Activated CD4-positive, alpha-beta T cell treated with anti-CD3 and anti-CD28 coated beads for 24 hours (primary cell): ENCODE measurements around the gene OSBPL8.
"Not testable (repeated sequence)": the region's sequence is repeated elsewhere in the genome, so short reads cannot be mapped to it uniquely, and the experiment has no call there.

Experiments used
- DNase-seq, 2 donors: peaks; one replicate each; pipeline ENCODE4 v3.0.0-alpha.2; 2020; ENCODE audit warnings: low read depth in 2 of 2

The OSBPL8 gene

DNA sequence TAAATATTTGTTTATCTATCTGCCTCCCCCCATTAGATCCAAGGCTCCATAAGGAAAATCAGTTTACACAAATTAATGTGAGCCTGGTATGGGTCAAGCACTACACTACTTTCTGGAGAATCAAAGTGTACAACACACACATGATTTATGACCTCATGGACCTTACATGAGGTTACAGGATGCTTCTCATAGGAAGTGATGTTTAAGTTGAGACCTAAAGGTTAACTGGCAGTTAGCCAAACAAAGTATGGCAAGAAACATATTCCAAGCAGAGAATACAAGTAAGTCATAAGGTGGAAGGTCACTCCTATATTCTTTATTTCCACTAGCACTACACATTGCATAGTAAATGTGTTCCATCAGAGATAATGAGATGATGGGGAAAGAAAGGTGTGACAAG lies 39.2 kb downstream of the OSBPL8 start:
- no peak for DNase-seq

- no peak for DNase-seq
Measured at GRCh38 chr12:76519538-76519937, 40.0 kb downstream of the OSBPL8 start.

DNA sequence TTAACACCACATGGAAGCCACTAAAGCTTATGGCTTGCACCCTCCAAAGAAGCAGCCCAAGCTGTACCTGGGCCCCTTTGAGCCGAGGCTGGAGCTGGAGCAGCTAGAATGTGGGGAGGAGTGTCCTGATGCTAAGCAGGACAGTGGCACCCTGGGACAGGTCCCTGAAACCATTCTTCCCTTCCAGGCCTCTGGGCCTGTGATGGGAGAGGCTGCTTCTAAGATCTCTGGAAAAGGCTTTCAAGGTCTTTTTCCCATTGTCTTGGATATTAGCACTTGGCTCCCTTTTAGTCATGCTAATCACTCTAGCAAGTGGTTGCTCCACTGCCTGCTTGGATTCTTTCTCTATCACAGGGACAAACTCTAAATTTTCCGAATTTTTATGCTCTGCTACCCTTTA lies 40.9 kb downstream of the OSBPL8 start:
- DNase-seq = no peak

- DNase-seq = no peak
Measured at GRCh38 chr12:76515271-76515670, 44.3 kb downstream of the OSBPL8 start.

GRCh38 chr12:76511116-76511716 lies 48.4 kb downstream of the OSBPL8 start:
- DNase-seq = not testable (repeated sequence)

DNA sequence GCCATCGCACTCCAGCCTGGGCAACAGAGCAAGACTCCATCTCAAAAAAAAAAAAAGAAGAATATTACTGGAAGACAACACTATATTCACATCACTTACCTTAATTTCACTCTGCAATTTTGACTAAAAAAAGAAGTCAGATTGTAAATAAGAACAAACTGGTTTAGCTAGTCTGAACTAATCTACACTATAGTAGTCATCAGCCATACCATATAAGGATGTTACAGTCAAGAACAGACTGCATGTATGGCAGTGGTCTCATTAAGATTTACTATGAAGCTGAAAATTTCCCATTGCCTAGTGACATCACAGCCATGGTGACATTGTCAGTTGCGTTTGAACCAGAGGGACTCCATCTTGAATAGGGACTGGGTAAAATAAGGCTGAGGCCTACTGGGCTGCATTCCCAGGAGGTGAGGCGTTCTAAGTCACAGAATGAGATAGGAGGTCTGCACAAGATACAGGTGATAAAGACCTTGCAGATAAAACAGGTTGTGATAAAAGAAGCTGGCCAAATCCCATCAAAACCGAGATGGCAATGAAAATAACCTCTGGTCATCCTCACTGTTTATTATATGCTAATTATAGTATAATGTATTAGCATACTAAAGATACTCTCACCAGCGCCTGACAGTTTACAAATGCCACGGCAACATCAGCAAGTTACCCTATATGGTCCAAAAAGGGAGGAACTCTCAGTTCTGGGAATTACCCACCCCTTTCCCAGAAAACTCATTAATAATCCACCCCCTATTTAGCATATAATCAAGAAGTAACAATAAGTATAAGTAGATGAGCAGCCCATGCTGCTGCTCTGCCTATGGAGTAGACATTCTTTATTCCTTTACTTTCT lies 51.2 kb downstream of the OSBPL8 start:
- no peak for DNase-seq

DNA sequence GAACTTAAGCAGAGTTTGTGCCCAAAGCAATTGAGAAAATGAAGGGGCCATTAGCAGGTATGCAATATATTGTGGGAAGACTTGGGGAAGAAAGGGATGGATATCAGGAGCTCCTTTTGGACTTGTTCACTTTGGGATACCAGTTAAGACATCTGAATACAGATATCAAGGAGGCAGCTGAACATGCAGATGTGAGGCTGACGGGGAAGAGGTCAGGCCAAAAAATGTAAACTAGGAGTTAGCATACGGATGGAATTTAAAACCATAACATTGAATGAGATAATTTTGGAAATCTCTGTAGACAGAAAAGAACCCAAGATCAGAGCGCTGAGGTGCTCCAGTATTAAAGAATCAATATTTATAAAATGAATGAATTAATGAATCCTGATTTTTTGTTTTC lies 53.4 kb downstream of the OSBPL8 start:
- no peak for DNase-seq

- DNase-seq = no peak
Measured at GRCh38 chr12:76505050-76505449, 54.5 kb downstream of the OSBPL8 start.

DNA sequence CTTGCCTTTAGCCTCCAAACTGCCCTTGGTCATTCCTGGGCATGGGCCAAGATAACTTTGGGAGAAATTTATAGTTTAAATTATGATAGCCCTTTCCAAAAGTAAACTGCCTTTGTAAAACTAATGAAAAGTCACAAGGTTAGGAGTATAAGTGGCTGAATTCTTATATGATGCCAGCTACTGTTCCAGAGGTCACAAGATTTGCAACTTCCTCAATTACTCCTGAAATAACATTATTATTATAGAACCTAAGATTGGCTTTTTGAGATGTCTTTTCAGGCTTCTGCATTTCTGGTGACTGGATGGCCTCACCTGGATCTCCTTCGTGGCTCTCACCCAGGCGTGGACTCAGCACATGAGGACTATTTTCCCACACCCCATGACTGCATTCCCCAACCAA lies 55.0 kb downstream of the OSBPL8 start:
- DNase-seq = no peak

DNA sequence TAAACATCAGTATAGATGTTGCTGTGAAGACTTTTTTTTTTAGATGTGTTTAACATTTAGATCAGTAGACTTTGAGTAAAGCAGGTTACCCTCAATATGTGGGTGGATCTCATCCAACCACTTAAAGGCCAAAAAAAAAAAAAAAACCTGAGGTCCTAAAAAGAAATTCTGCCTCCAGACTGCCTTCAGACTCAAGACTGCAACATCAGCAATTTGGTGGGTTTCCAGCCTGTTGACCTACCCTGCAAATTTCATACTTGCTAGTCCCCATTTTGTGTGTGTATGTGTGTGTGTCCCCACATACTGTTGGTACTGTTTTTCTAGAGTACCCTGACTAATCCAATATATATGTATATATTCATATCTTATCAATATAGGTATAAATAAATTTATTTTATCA lies 55.6 kb downstream of the OSBPL8 start:
- DNase-seq = no peak

DNA sequence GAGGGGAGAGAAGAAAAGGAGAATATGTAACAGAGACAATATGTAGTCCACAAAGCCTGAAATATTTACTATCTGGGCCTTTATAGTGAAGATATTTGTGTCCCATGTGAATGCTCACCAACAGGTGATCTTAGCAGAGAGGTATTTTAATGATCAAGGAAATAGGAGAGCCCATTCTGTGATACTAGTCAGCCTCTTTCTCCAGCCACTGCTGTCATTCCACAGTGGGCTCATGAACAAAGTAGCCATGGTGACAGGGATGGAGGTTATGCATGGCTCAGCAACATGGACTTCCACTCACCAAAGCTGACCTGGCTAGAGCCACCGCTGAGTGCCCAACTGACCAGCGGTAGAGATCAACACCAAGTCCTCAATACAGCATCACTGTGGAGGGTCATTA lies 58.2 kb downstream of the OSBPL8 start:
- no peak for DNase-seq

DNA sequence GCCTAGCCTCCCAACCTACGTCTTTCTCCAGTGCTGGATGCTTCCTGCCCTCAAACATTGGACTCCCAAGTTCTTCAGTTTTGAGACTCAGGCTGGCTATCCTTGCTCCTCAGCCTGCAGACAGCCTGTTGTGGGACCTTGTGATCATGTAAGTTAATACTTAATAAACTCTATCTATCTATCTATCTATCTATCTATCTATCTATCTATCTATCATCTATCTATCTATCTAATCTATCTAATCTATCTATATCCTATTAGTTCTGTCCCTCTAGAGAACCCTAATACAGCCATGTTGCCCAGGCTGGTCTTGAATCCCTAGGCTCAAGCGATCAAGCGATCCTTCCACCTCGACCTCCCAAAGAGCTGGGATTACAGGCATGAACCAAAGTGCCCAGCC lies 60.4 kb downstream of the OSBPL8 start:
- DNase-seq = not testable (repeated sequence)

GRCh38 chr12:76495556-76495955 lies 64.0 kb downstream of the OSBPL8 start:
- DNase-seq = no peak

- DNase-seq = no peak
Measured at GRCh38 chr12:76491292-76491691, 68.3 kb downstream of the OSBPL8 start.

GRCh38 chr12:76490763-76491162 lies 68.8 kb downstream of the OSBPL8 start:
- no peak for DNase-seq

DNA sequence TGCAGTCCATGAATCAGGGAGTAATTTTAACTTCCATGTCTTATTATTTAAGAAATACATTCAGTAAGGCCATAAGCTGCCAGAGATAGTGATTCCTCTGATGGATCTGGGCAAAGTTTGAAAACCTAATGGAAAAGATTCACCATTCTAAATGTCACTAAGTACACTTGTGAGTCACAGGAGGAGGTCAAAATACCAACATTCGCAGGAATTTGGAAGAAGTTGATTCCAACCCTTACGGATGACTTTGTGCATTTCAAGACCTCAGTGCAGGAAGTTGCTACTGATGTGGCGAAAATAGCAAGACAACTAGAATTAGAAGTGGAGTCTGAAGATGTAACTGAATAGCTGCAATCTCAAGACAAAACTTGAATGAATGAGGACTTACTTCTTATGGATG lies 69.8 kb downstream of the OSBPL8 start:
- no peak for DNase-seq

DNA sequence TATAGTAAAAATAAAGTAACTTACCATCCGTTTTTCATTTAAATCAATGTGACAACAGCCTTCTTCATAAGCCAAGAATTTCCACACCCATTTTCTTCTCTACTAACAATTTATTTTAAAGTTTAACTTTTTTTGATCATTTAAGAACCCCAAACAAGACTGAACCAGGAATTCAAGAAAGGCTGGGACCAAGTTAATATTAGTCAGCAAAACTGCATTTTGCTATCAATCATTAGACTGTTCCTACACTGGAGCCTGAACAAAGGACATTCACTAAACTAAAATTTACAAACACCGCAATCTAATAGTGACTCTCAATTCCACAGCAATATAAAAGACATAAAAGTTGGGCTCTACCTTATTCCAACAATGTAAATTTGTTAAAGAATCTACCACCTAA lies 73.6 kb downstream of the OSBPL8 start:
- DNase-seq = no peak

DNA sequence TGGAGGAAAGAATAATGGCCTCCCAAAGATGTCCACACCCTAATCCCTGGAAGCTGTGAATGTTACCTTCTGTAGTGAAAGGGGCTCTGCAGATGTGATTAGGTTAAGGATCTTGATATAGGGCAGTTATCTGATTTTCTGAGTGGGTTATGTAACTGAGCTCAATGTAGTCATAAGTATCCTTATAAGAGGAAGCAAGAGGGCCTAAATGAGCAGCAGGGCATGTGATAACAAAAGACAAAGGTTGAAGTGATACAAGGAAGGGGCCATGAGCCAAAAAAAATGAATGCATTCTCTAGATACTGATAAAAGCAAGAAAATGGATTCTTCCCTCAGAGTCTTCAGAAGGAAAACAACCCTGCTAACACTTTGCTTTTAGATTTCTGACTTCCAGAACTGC lies 78.8 kb downstream of the OSBPL8 start:
- DNase-seq = no peak

DNA sequence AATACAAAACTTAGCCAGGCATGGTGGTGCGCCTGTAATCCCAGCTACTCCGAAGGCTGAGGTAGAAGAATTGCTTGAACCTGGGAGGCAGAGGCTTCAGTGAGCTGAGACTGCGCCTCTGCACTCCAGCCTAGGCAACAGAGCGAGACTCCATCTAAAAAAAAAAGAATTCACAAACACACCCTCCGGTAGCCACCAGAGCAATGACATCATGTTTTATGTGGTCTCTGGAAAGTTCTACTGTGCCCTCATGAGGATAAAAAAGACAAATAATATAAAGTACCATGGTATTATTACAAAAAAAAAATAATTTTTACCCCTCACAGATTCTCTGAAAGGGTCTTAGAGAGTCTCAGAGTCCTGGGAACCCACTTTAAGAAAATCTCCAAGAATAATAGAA lies 81.5 kb downstream of the OSBPL8 start:
- no peak for DNase-seq

GRCh38 chr12:76472862-76473261 lies 86.7 kb downstream of the OSBPL8 start:
- not testable (repeated sequence) for DNase-seq

- DNase-seq = no peak
Measured at GRCh38 chr12:76471579-76471978, 88.0 kb downstream of the OSBPL8 start.

DNA sequence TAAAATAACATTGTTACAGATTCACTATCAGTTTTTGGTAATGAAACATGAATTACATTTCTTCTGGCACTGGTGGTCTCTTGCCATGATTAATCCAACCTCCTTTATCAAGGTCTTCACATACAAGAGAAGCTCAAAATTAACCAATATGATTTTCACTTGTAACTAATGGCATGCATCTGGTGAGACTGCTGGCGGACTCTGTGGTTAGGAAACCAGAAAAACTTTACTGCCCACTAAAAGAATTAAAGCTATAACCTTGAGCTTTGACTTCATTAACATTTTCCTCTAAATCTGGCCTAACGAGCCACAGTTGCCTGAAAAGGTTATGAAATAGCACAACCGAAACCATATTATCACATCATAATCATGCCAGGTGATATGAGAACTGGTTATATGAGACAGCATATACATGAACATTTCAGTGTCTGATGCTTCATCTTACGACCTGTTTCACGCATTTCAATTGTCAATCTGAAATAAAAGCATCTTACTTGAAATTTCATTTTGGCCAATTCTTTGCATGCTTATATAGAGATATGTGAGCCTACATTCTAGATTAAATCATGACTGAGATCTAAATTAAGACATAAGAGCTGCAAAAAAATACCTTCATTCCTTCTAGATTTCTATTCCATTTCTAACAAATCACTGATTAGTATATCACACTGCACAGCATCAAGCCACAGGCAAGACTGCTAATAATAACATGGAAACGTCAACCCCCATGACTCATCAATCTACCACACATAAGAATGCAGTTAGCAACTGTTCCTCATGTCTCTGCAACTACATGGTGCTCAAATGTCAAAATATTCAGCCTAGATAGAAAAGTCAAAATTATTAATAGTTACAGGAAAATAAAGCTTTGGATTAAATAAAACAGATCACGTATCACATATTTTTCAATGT lies 89.3 kb downstream of the OSBPL8 start:
- DNase-seq = no peak
